Suprapubic skin (tissue), 4 donors: ENCODE data around the gene PLXNA1. TPM values are rescaled to one million over a fixed set of nuclear protein-coding genes. Genes with fewer than 3 reads are reported as not detected.

Source experiments
- DNase-seq, 2 donors: peaks; one replicate each; pipeline ENCODE4 v3.0.0-alpha.2; 2019; ENCODE audit warnings: low spot score in 2 of 2
- H3K27ac ChIP-seq: fragments of 200-600 bp; sonication (generic); one replicate; pipeline ENCODE4 v1.5.1; 2019
- H3K27me3 ChIP-seq: fragments of 200-600 bp; sonication (generic); one replicate; pipeline ENCODE4 v1.5.1; 2019
- H3K36me3 ChIP-seq: fragments of 200-600 bp; sonication (generic); one replicate; pipeline ENCODE4 v1.5.1; 2019
- H3K4me1 ChIP-seq: fragments of 200-600 bp; sonication (generic); one replicate; pipeline ENCODE4 v1.5.1; 2019
- H3K4me3 ChIP-seq: fragments of 200-600 bp; sonication (generic); one replicate; pipeline ENCODE4 v1.5.1; 2019; ENCODE audit warnings: mild to moderate bottlenecking
- H3K9me3 ChIP-seq: fragments of 200-600 bp; sonication (generic); one replicate; pipeline ENCODE4 v1.5.1; 2019
- CTCF ChIP-seq, 2 donors: fragments of 200-600 bp in 1 of 2; fragments of 450-650 bp in 1 of 2; sonication (generic) in 1 of 2; IDR thresholded peaks; one replicate each; pipeline ENCODE4 v1.5.1; 2016 to 2019; ENCODE audit warnings: antibody characterized with exemption in 2 of 2, mild to moderate bottlenecking in 1 of 2, moderate library complexity in 1 of 2
- EP300 ChIP-seq: sonication (generic); formaldehyde crosslinking; IDR thresholded peaks from one replicate; pipeline ENCODE4 v1.6.1; 2017; ENCODE audit warnings: antibody characterized with exemption
- POLR2A ChIP-seq, 2 donors: fragments of 450-650 bp; IDR thresholded peaks; one replicate each; pipeline ENCODE4 v1.6.1; 2017; ENCODE audit warnings: antibody characterized with exemption in 2 of 2, mild to moderate bottlenecking in 2 of 2, moderate library complexity in 2 of 2
- POLR2AphosphoS5 ChIP-seq, 3 donors: sonication (generic); formaldehyde crosslinking; IDR thresholded peaks; one replicate each; pipeline ENCODE4 v1.6.1; 2017; ENCODE audit warnings: antibody characterized with exemption in 3 of 3
- WGBS: methylation state at CpG from one replicate; pipeline ENCODE4 v1.1.5; 2018; 5-methylcytosine and 5-hydroxymethylcytosine counted together
- total RNA-seq, 4 donors: library from RNA; depleted of rRNA; stranded (reverse); fragments of >200 nt; gene quantifications; one replicate each; pipeline ENCODE4 v1.1.0, GENCODE V29; 2016

The PLXNA1 gene
- total RNA-seq, 4 donors from 2014 or later = 48.4 to 77.9 (median 59.4) TPM

DNA sequence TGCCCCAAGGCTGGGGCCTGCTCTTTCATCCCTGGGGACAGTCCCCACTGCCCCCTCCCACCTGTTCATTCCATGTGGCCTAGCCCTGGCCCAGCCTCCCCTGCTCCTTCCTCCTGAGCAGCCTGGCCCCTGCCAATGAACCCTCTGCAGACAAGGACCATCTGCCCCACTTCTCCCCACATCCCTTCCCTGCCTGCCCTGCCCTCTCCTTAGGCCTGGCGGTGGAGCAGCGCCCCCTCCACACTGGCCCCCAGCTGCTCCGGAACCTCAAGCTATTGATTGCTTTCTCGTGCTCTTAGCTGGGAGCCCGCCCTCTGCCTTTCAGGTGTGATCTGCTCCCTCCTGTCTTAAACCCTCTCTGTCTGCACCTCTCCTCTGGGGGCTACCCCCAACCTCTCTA is 8.0 kb downstream of the PLXNA1 start:
- Histone ChIP-seq H3K27ac (no peak overlapping the region), H3K4me3 (no peak overlapping the region), H3K36me3 (peaks cover 34% of the 10 kb centered on the region), H3K4me1 (peaks cover 57% of the 10 kb centered on the region), H3K27me3 (no peaks in the 10 kb centered on the region), H3K9me3 (no peaks in the 10 kb centered on the region)
- TF ChIP-seq CTCF (IDR thresholded peaks at IDR 0.05) = no peak
- TF ChIP-seq POLR2AphosphoS5 (IDR thresholded peaks at IDR 0.05) = no peak
- TF ChIP-seq POLR2A (IDR thresholded peaks at IDR 0.05) = no peak
- no peak for TF ChIP-seq EP300
- DNase-seq = no peak
- 74% methylated on average over 5 of the region's 5 CpGs for whole genome bisulfite sequencing

DNA sequence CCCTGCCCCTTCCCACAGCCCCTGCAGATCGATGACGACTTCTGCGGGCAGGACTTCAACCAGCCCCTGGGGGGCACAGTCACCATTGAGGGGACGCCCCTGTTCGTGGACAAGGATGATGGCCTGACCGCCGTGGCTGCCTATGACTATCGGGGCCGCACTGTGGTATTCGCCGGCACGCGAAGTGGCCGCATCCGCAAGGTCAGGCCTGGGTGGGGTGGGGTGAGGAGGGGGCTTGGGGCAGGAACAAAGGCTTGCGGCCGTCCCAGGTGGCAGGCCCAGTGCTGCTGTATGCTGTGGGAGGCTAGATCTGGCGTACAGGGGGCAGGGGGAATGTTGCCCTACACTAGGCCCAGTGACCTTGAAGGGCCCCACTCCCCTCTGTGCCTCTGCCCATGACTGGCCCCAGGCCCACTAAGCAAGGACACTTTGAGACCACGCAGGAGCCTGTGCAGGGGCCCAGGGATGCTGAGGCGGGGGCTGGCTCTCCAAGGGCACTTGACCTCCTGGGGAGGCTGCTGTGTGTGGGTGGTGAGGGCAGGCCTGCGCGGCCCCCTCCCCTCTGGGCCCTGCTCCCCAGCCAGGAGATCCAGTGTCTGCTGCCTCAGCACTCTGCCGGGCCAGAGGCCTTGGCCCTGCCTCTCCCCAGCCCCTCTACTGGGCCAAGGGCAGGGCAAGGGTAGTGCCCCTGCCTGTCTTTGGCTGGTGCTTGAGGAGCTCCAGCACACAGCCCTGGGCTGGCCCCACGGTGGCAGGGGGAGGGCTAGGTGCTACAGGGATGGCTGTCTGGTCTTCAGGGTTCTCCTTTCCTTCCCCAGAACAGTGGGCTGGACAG is 8.7 kb downstream of the PLXNA1 start:
- Histone ChIP-seq H3K9me3 (no peaks in the 10 kb centered on the region), H3K27me3 (no peaks in the 10 kb centered on the region), H3K27ac (no peak overlapping the region), H3K4me3 (no peak overlapping the region), H3K4me1 (peaks cover 50% of the 10 kb centered on the region), H3K36me3 (peaks cover 34% of the 10 kb centered on the region)
- TF ChIP-seq EP300 (no peak), POLR2AphosphoS5 (IDR thresholded peaks at IDR 0.05) (no peak), POLR2A (IDR thresholded peaks at IDR 0.05) (no peak), CTCF (IDR thresholded peaks at IDR 0.05) (no peak)
- DNase-seq = no peak
- 81% methylated on average over 4 of the region's 24 CpGs for whole genome bisulfite sequencing

- no peak for DNase-seq
- H3K36me3 ChIP-seq = peaks cover 34% of the 10 kb centered on the region
- H3K9me3 ChIP-seq = no peaks in the 10 kb centered on the region
- peaks cover 44% of the 10 kb centered on the region for H3K4me1 ChIP-seq
- H3K27me3 ChIP-seq = no peaks in the 10 kb centered on the region
- no peak overlapping the region for H3K4me3 ChIP-seq
- H3K27ac ChIP-seq = no peak overlapping the region
- TF ChIP-seq POLR2A (IDR thresholded peaks at IDR 0.05) (no peak), EP300 (no peak), POLR2AphosphoS5 (IDR thresholded peaks at IDR 0.05) (no peak)
- 83% methylated on average over 1 of the region's 7 CpGs for WGBS
These were observed 9.3 kb downstream of the PLXNA1 start for GRCh38 chr3:126992216-126992615.

GRCh38 chr3:126992776-126993175 is 9.9 kb downstream of the PLXNA1 start:
- no peak for TF ChIP-seq POLR2AphosphoS5 (IDR thresholded peaks at IDR 0.05)
- TF ChIP-seq POLR2A (IDR thresholded peaks at IDR 0.05) = no peak
- TF ChIP-seq CTCF (IDR thresholded peaks at IDR 0.05) = no peak
- TF ChIP-seq EP300 = no peak
- Histone ChIP-seq H3K4me3 (no peak overlapping the region), H3K36me3 (peaks cover 34% of the 10 kb centered on the region), H3K4me1 (peaks cover 43% of the 10 kb centered on the region), H3K27ac (no peak overlapping the region), H3K27me3 (no peaks in the 10 kb centered on the region), H3K9me3 (no peaks in the 10 kb centered on the region)
- DNase-seq = no peak
- 70% methylated on average over 2 of the region's 8 CpGs for WGBS

- Histone ChIP-seq H3K4me1 (peaks cover 50% of the 10 kb centered on the region), H3K27ac (no peak overlapping the region), H3K4me3 (no peak overlapping the region), H3K9me3 (no peaks in the 10 kb centered on the region), H3K36me3 (peaks cover 32% of the 10 kb centered on the region), H3K27me3 (no peaks in the 10 kb centered on the region)
- no CpG with 5 or more reads among the region's 9 CpGs for whole genome bisulfite sequencing
- DNase-seq = no peak
- no peak for TF ChIP-seq POLR2AphosphoS5 (IDR thresholded peaks at IDR 0.05)
- no peak for TF ChIP-seq CTCF (IDR thresholded peaks at IDR 0.05)
- no peak for TF ChIP-seq EP300
- no peak for TF ChIP-seq POLR2A (IDR thresholded peaks at IDR 0.05)
These were observed 10.5 kb downstream of the PLXNA1 start for GRCh38 chr3:126993436-126993835.
